Measurements from ENCODE around the gene PCDHB5.
"Not testable (repeated sequence)": the region's sequence is repeated elsewhere in the genome, so short reads cannot be mapped to it uniquely, and the experiment has no call there.

The PCDHB5 gene

DNA sequence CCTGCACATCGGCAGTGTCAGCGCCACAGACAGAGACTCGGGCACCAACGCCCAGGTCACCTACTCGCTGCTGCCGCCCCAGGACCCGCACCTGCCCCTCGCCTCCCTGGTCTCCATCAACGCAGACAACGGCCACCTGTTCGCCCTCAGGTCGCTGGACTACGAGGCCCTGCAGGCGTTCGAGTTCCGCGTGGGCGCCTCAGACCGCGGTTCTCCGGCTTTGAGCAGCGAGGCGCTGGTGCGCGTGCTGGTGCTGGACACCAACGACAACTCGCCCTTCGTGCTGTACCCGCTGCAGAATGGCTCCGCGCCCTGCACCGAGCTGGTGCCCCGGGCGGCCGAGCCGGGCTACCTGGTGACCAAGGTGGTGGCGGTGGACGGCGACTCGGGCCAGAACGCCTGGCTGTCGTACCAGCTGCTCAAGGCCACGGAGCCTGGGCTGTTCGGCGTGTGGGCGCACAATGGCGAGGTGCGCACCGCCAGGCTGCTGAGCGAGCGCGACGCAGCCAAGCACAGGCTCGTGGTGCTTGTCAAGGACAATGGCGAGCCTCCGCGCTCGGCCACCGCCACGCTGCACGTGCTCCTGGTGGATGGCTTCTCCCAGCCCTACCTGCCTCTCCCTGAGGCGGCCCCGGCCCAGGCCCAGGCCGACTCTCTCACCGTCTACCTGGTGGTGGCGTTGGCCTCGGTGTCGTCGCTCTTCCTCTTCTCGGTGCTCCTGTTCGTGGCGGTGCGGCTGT is 11.4 kb upstream of the PCDHB5 start:
- DNase-seq; H3K4me3 ChIP-seq (ENCODE audit: control insufficient read depth in 1 of 7, extremely low read depth in 1 of 7, insufficient read depth in 4 of 7, low read depth in 2 of 7, low read length in 6 of 7); H3K36me3 ChIP-seq (ENCODE audit: control insufficient read depth in 4 of 4, insufficient read depth in 4 of 4, low read length in 3 of 4); H3K27ac ChIP-seq (ENCODE audit: insufficient read depth in 1 of 2, low read depth in 1 of 2, low read length in 2 of 2, poor library complexity in 1 of 2, severe bottlenecking in 2 of 2); H3K4me1 ChIP-seq (ENCODE audit: control extremely low read depth in 1 of 4, control insufficient read depth in 4 of 4, insufficient read depth in 4 of 4, low read length in 3 of 4); POLR2A ChIA-PET; CTCF ChIA-PET: not testable (repeated sequence)
- 24% methylated on average over 20 of the region's 73 CpGs for WGBS (ENCODE audit: insufficient coverage)
- peaks cover 0 to 21% (median 3%) of the 10 kb centered on the region in 5 experiments for H3K27me3 ChIP-seq (replicated peaks in 2 of 5; ENCODE audit: control insufficient read depth in 4 of 5, insufficient read depth in 5 of 5, low read length in 4 of 5)
- H3K9me3 ChIP-seq (ENCODE audit: control extremely low read depth in 1 of 5, control insufficient read depth in 4 of 5, insufficient read depth in 2 of 5, low read depth in 1 of 5, low read length in 4 of 5), result peaks cover 2 to 17% (median 9%) of the 10 kb centered on the region in 5 experiments

DNA sequence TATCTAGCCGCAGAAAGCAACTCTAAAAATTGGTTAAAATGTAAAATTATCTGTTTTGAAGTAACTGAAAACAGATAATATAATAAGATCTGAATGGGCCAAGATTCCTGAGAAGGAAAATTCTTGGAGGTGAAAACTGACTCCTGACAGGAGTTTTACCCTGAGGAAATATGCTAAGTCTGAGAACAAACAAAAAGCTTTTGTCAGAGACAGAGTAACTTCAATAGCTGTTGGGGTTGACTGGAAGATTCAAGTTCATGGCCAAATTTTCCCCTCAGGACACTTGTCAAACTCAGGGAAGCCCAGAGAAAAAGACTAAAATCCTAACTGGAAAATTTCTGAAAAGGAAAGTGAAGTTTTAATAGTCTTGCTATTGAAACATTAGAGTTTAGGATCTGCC is 7.7 kb upstream of the PCDHB5 start:
- peaks cover 0 to 14% (median 2%) of the 10 kb centered on the region in 5 experiments for H3K27me3 ChIP-seq (replicated peaks in 2 of 5; ENCODE audit: control insufficient read depth in 4 of 5, insufficient read depth in 5 of 5, low read length in 4 of 5)

DNA sequence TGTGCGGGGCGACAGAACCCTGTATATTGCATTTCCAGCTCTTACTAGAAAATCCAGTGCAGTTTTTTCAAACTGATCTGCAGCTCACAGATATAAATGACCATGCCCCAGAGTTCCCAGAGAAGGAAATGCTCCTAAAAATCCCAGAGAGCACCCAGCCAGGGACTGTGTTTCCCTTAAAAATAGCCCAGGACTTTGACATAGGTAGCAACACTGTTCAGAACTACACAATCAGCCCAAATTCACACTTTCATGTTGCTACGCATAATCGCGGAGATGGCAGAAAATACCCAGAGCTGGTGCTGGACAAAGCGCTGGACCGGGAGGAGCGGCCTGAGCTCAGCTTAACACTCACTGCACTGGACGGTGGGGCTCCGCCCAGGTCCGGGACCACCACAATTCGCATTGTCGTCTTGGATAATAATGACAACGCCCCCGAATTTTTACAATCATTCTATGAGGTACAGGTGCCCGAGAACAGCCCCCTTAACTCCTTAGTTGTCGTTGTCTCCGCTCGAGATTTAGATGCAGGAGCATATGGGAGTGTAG is 786 bp downstream of the PCDHB5 start:
- Histone ChIP-seq H3K9me3 (ENCODE audit: control extremely low read depth in 1 of 5, control insufficient read depth in 4 of 5, insufficient read depth in 2 of 5, low read depth in 1 of 5, low read length in 4 of 5) (peaks cover 0 to 24% (median 20%) of the 10 kb centered on the region in 5 experiments), H3K4me1 (ENCODE audit: control extremely low read depth in 1 of 4, control insufficient read depth in 4 of 4, insufficient read depth in 4 of 4, low read length in 3 of 4) (no peaks in the 10 kb centered on the region), H3K4me3 (ENCODE audit: control insufficient read depth in 1 of 7, extremely low read depth in 1 of 7, insufficient read depth in 4 of 7, low read depth in 2 of 7, low read length in 6 of 7) (peak overlapping the region in 2 of 7 experiments; percentile 13 to 56), H3K36me3 (ENCODE audit: control insufficient read depth in 4 of 4, insufficient read depth in 4 of 4, low read length in 3 of 4) (no peaks in the 10 kb centered on the region), H3K27me3 (replicated peaks in 2 of 5; ENCODE audit: control insufficient read depth in 4 of 5, insufficient read depth in 5 of 5, low read length in 4 of 5) (peaks cover 2 to 18% (median 6%) of the 10 kb centered on the region in 5 experiments), H3K27ac (ENCODE audit: insufficient read depth in 1 of 2, low read depth in 1 of 2, low read length in 2 of 2, poor library complexity in 1 of 2, severe bottlenecking in 2 of 2) (no peak overlapping the region)
- CTCF ChIA-PET, result no interaction called here
- no peak for DNase-seq
- 44% methylated on average over 19 of the region's 19 CpGs for WGBS (ENCODE audit: insufficient coverage)
- POLR2A ChIA-PET, result interaction anchor here (0.6 kb wide), 1 partner anchor 411 kb away, joined by 5 read pairs; no protein-coding TSS in a partner anchor

More for the DNA sequence above, 7.7 kb upstream of the PCDHB5 start:
- Histone ChIP-seq H3K4me3 (ENCODE audit: control insufficient read depth in 1 of 7, extremely low read depth in 1 of 7, insufficient read depth in 4 of 7, low read depth in 2 of 7, low read length in 6 of 7) (no peak overlapping the region), H3K27ac (ENCODE audit: insufficient read depth in 1 of 2, low read depth in 1 of 2, low read length in 2 of 2, poor library complexity in 1 of 2, severe bottlenecking in 2 of 2) (no peak overlapping the region), H3K36me3 (ENCODE audit: control insufficient read depth in 4 of 4, insufficient read depth in 4 of 4, low read length in 3 of 4) (no peaks in the 10 kb centered on the region), H3K4me1 (ENCODE audit: control extremely low read depth in 1 of 4, control insufficient read depth in 4 of 4, insufficient read depth in 4 of 4, low read length in 3 of 4) (no peaks in the 10 kb centered on the region), H3K9me3 (ENCODE audit: control extremely low read depth in 1 of 5, control insufficient read depth in 4 of 5, insufficient read depth in 2 of 5, low read depth in 1 of 5, low read length in 4 of 5) (peaks cover 0 to 14% (median 6%) of the 10 kb centered on the region in 5 experiments)
- POLR2A ChIA-PET, result no interaction called here
- CTCF ChIA-PET, result no interaction called here
- no peak for DNase-seq
- no CpG with 5 or more reads among the region's 1 CpG for WGBS (ENCODE audit: insufficient coverage)

DNA sequence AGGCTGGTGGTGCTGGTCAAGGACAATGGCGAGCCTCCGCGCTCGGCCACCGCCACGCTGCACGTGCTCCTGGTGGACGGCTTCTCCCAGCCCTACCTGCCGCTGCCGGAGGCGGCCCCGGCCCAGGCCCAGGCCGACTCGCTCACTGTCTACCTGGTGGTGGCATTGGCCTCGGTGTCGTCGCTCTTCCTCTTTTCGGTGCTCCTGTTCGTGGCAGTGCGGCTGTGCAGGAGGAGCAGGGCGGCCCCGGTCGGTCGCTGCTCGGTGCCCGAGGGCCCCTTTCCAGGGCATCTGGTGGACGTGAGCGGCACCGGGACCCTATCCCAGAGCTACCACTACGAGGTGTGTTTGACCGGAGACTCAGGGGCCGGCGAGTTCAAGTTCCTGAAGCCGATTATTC is 2.3 kb downstream of the PCDHB5 start:
- WGBS (ENCODE audit: insufficient coverage), result 52% methylated on average over 20 of the region's 34 CpGs
- H3K36me3 ChIP-seq (ENCODE audit: control insufficient read depth in 4 of 4, insufficient read depth in 4 of 4, low read length in 3 of 4); POLR2A ChIA-PET; H3K27ac ChIP-seq (ENCODE audit: insufficient read depth in 1 of 2, low read depth in 1 of 2, low read length in 2 of 2, poor library complexity in 1 of 2, severe bottlenecking in 2 of 2); CTCF ChIA-PET; H3K4me3 ChIP-seq (ENCODE audit: control insufficient read depth in 1 of 7, extremely low read depth in 1 of 7, insufficient read depth in 4 of 7, low read depth in 2 of 7, low read length in 6 of 7); H3K4me1 ChIP-seq (ENCODE audit: control extremely low read depth in 1 of 4, control insufficient read depth in 4 of 4, insufficient read depth in 4 of 4, low read length in 3 of 4); DNase-seq: not testable (repeated sequence)
- peaks cover 0 to 24% (median 20%) of the 10 kb centered on the region in 5 experiments for H3K9me3 ChIP-seq (ENCODE audit: control extremely low read depth in 1 of 5, control insufficient read depth in 4 of 5, insufficient read depth in 2 of 5, low read depth in 1 of 5, low read length in 4 of 5)
- peaks cover 2 to 18% (median 6%) of the 10 kb centered on the region in 5 experiments for H3K27me3 ChIP-seq (replicated peaks in 2 of 5; ENCODE audit: control insufficient read depth in 4 of 5, insufficient read depth in 5 of 5, low read length in 4 of 5)

DNA sequence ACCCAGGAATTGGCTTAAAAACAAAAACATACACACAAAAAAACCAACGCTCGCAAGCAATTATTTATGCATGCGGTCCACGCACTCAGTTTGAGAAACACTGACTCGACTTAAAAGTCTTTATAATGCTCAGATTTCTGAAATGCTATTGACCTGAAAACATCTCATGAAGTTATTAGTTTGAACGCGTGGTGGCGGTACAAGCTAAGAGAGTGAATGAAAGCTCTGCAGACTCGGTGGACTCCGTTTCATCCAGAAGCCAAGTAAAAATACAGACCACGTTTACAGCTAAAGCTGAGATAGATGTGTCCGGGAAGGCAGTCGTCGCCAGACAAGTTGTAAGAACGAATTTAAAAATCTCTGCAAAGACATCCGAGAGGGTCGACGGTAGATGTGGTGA is 14.8 kb downstream of the PCDHB5 start, which contains the start of gene PCDHB6:
PCDHB6 (plus strand) TSS at position 246 of the 400 bp plus-strand sequence. CDS start 201 bp downstream, outside the sequence.
- ChIA-PET CTCF (no interaction called here), POLR2A (no interaction called here)
- peaks cover 5 to 28% (median 9%) of the 10 kb centered on the region in 5 experiments for H3K27me3 ChIP-seq (replicated peaks in 2 of 5; ENCODE audit: control insufficient read depth in 4 of 5, insufficient read depth in 5 of 5, low read length in 4 of 5)
- H3K36me3 ChIP-seq (ENCODE audit: control insufficient read depth in 4 of 4, insufficient read depth in 4 of 4, low read length in 3 of 4), result no peaks in the 10 kb centered on the region
- DNase-seq, result peak in 2 of 3 donors; percentile 3 to 6
- 19% methylated on average over 18 of the region's 18 CpGs for WGBS (ENCODE audit: insufficient coverage)
- no peaks in the 10 kb centered on the region for H3K4me1 ChIP-seq (ENCODE audit: control extremely low read depth in 1 of 4, control insufficient read depth in 4 of 4, insufficient read depth in 4 of 4, low read length in 3 of 4)
- peaks cover 1 to 27% (median 18%) of the 10 kb centered on the region in 5 experiments for H3K9me3 ChIP-seq (ENCODE audit: control extremely low read depth in 1 of 5, control insufficient read depth in 4 of 5, insufficient read depth in 2 of 5, low read depth in 1 of 5, low read length in 4 of 5)
- no peak within 1 kb of the TSS for H3K4me3 ChIP-seq (ENCODE audit: control insufficient read depth in 1 of 7, extremely low read depth in 1 of 7, insufficient read depth in 4 of 7, low read depth in 2 of 7, low read length in 6 of 7)
- no peak within 1 kb of the TSS for H3K27ac ChIP-seq (ENCODE audit: insufficient read depth in 1 of 2, low read depth in 1 of 2, low read length in 2 of 2, poor library complexity in 1 of 2, severe bottlenecking in 2 of 2)

DNA sequence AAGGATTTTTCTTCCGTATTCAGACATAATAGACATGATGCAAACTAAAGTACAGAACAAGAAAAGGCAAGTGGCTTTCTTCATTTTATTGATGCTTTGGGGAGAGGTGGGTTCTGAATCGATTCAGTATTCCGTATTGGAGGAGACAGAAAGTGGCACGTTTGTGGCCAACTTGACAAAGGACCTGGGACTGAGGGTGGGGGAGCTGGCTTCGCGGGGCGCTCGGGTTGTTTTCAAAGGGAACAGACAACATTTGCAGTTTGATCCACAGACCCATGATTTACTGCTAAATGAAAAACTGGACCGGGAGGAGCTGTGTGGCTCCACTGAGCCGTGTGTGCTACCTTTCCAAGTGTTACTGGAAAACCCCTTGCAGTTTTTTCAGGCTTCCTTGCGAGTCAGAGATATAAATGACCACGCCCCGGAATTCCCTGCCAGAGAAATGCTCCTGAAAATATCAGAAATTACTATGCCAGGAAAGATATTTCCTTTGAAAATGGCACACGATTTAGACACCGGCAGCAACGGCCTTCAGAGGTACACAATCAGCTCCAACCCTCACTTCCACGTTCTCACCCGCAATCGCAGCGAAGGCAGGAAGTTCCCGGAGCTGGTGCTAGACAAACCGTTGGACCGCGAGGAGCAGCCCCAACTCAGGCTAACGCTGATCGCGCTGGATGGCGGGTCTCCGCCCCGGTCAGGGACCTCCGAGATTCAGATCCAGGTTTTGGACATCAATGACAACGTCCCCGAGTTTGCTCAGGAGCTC is 15.4 kb downstream of the PCDHB5 start:
- ChIA-PET POLR2A (no interaction called here), CTCF (no interaction called here)
- no peak overlapping the region for H3K27ac ChIP-seq (ENCODE audit: insufficient read depth in 1 of 2, low read depth in 1 of 2, low read length in 2 of 2, poor library complexity in 1 of 2, severe bottlenecking in 2 of 2)
- H3K9me3 ChIP-seq (ENCODE audit: control extremely low read depth in 1 of 5, control insufficient read depth in 4 of 5, insufficient read depth in 2 of 5, low read depth in 1 of 5, low read length in 4 of 5), result peaks cover 1 to 28% (median 21%) of the 10 kb centered on the region in 5 experiments
- H3K4me1 ChIP-seq (ENCODE audit: control extremely low read depth in 1 of 4, control insufficient read depth in 4 of 4, insufficient read depth in 4 of 4, low read length in 3 of 4), result no peaks in the 10 kb centered on the region
- no peak overlapping the region for H3K4me3 ChIP-seq (ENCODE audit: control insufficient read depth in 1 of 7, extremely low read depth in 1 of 7, insufficient read depth in 4 of 7, low read depth in 2 of 7, low read length in 6 of 7)
- WGBS (ENCODE audit: insufficient coverage), result 42% methylated on average over 33 of the region's 33 CpGs
- H3K36me3 ChIP-seq (ENCODE audit: control insufficient read depth in 4 of 4, insufficient read depth in 4 of 4, low read length in 3 of 4), result no peaks in the 10 kb centered on the region
- H3K27me3 ChIP-seq (replicated peaks in 2 of 5; ENCODE audit: control insufficient read depth in 4 of 5, insufficient read depth in 5 of 5, low read length in 4 of 5), result peaks cover 5 to 28% (median 9%) of the 10 kb centered on the region in 5 experiments
- DNase-seq, result no peak

DNA sequence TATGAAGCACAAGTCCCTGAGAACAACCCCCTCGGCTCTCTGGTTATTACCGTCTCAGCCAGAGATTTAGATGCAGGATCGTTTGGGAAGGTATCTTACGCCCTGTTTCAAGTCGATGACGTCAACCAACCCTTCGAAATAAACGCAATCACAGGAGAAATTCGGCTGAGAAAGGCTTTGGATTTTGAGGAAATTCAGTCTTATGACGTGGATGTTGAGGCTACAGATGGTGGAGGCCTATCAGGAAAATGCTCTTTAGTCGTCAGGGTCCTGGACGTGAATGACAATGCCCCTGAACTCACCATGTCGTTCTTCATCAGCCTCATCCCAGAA is 16.0 kb downstream of the PCDHB5 start:
- no peak overlapping the region for H3K4me3 ChIP-seq (ENCODE audit: control insufficient read depth in 1 of 7, extremely low read depth in 1 of 7, insufficient read depth in 4 of 7, low read depth in 2 of 7, low read length in 6 of 7)
- no peaks in the 10 kb centered on the region for H3K4me1 ChIP-seq (ENCODE audit: control extremely low read depth in 1 of 4, control insufficient read depth in 4 of 4, insufficient read depth in 4 of 4, low read length in 3 of 4)
- 27% methylated on average over 13 of the region's 13 CpGs for WGBS (ENCODE audit: insufficient coverage)
- no peak for DNase-seq
- no peak overlapping the region for H3K27ac ChIP-seq (ENCODE audit: insufficient read depth in 1 of 2, low read depth in 1 of 2, low read length in 2 of 2, poor library complexity in 1 of 2, severe bottlenecking in 2 of 2)
- POLR2A ChIA-PET, result no interaction called here
- CTCF ChIA-PET, result no interaction called here
- H3K36me3 ChIP-seq (ENCODE audit: control insufficient read depth in 4 of 4, insufficient read depth in 4 of 4, low read length in 3 of 4), result no peaks in the 10 kb centered on the region
- peaks cover 5 to 29% (median 9%) of the 10 kb centered on the region in 5 experiments for H3K27me3 ChIP-seq (replicated peaks in 2 of 5; ENCODE audit: control insufficient read depth in 4 of 5, insufficient read depth in 5 of 5, low read length in 4 of 5)
- peaks cover 1 to 33% (median 22%) of the 10 kb centered on the region in 5 experiments for H3K9me3 ChIP-seq (ENCODE audit: control extremely low read depth in 1 of 5, control insufficient read depth in 4 of 5, insufficient read depth in 2 of 5, low read depth in 1 of 5, low read length in 4 of 5)
